Kidney tubule cell (primary cell): ENCODE data around the gene GMPR2.
"Not testable (repeated sequence)": the region's sequence is repeated elsewhere in the genome, so short reads cannot be mapped to it uniquely, and the experiment has no call there.

Experiments
- DNase-seq: peaks from one replicate; pipeline ENCODE4 v3.0.0-alpha.2; 2018; ENCODE audit warnings: low spot score

GMPR2 gene

GRCh38 chr14:24202538-24202937, 30.2 kb upstream of the GMPR2 start:
- DNase-seq = not testable (repeated sequence)

DNA sequence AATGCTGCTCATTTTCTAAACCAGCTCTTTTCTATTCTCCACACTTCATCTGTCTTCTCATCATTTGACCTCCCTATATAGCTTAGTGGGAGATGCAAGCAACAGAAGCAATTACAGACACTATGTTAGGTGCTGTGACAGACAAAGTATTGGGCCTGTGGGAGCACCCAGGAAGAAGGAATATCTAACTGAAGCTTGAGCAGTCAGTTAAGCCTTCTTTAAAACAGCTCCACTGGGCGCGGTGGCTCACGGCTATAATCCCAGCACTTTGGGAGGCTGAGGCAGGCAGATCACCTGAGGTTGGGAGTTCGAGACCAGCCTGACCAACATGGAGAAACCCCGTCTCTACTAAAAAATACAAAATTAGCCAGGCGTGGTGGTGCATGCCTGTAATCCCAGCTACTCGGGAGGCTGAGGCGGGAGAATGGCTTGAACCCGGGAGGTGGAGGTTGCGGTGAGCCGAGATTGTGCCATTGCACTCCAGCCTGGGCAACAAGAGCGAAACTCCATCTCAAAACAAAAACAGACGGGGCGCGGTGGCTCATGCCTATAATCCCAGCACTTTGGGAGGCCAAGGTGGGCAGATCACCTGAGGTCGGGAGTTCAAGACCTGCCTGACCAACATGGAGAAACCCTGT, 29.4 kb upstream of the GMPR2 start:
- not testable (repeated sequence) for DNase-seq

- DNase-seq = no peak
Measured at GRCh38 chr14:24204163-24205146, 28.3 kb upstream of the GMPR2 start.

- no peak for DNase-seq
Measured at GRCh38 chr14:24206260-24207103, 26.2 kb upstream of the GMPR2 start.

GRCh38 chr14:24207104-24207551, 25.6 kb upstream of the GMPR2 start:
- DNase-seq = no peak

DNA sequence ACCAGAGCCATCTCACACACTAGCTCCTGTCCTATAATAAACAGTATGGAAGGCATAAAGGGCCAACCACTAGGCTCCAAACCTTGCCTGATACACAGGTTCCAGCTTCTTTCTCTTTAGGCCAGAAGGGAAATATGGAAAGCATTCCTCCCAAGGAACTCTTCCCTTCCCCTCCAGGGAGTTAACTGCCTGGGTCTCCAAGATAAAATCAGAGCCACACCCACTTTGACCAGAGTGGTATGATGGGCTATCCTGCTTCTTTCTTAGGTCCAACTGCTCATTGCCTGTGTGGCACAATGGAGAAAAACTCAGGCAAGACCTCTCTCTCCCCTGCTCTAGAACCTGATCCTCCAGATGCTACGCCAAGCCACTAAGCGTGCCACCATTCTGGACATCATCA, 25.1 kb upstream of the GMPR2 start:
- DNase-seq = no peak

DNA sequence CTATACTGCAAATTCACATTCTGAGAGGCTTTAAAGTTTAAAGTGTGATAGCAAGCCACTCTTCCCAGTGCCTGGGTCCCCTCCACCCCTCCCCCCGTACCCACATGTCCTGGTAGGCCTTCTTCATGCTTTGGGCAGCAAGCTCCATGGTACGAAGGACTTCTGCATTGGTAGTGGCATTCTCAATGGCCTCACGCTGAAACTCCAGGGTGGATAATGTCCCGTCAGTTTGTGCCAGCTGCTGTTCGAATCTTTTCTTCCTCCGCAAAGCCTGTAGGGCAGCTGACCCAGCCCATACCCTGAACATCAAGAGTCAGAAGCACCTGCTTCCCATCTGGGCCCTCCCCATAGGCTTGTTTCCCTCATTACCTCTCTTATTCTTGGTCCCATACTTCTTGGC, 21.4 kb upstream of the GMPR2 start:
- no peak for DNase-seq

- peak; percentile 99 for DNase-seq
Measured at GRCh38 chr14:24212924-24213865, 19.5 kb upstream of the GMPR2 start, which contains the start of gene CHMP4A. CHMP4A (minus strand) TSS chr14:24213488; CDS start chr14:24213439, 49 bp downstream.

GRCh38 chr14:24213866-24214662, 18.7 kb upstream of the GMPR2 start:
- no peak for DNase-seq

GRCh38 chr14:24215495-24216344, 17.0 kb upstream of the GMPR2 start, which contains the start of gene MDP1:
MDP1 (minus strand) TSS chr14:24216066; CDS start chr14:24215955, 111 bp downstream.
- DNase-seq = peak; percentile 87

- no peak for DNase-seq
Measured at GRCh38 chr14:24216345-24216699, 16.4 kb upstream of the GMPR2 start.

GRCh38 chr14:24216876-24217275, 15.9 kb upstream of the GMPR2 start:
- DNase-seq = not testable (repeated sequence)

DNA sequence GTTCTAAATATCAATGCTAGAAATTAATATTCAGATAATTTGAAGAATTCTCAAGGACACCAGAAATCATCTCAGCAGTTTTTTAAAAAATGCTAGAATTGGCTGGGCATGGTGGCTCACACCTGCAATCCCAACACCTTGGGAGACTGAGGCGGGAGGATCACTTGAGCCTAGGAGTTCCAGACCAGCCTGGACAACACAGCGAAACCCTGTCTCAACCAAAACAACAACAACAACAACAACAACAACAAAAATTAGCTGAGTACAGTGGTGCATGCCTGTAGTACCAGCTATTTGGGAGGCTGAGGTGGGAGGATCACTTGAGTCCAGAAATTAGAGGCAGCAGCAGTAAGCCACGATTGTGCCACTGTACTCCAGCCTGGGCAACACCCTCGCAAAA, 13.6 kb upstream of the GMPR2 start:
- DNase-seq = no peak

DNA sequence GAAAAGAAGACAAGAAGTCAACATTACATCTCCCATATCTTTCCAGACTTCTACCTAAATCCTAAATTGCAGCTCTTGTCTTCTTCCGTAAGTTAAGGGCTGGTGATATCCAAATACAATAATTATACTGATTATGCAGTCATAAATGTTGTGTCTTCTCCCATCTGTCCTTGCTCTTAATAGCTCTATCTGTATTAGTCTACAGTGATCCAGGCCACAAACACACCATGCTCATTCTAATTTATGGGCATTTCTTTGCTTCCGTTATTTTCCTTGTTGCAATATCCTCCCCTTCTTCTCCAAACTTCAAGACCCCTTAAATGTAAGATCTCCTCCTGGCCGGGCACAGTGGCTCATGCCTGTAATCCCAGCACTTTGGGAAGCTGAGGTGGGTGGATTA, 13.2 kb upstream of the GMPR2 start:
- no peak for DNase-seq

DNA sequence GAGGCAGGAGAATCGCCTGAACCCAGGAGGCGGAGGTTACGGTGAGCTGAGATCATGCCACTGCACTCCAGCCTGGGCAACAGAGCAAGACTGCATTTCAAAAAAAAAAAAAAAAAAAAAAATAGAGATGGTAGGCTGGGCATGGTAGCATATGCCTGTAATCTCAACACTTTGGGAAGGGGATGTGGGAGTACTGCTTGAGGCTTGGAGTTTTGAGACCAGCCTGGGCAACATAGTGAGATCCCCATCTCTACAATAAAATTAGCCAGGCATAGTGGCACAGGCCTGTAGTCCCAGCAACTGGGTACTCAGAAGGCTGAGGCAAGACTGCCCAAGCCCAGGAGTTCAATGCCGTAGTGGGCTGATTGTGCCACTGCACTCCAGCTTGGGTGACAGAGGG, 9.7 kb upstream of the GMPR2 start:
- not testable (repeated sequence) for DNase-seq

DNA sequence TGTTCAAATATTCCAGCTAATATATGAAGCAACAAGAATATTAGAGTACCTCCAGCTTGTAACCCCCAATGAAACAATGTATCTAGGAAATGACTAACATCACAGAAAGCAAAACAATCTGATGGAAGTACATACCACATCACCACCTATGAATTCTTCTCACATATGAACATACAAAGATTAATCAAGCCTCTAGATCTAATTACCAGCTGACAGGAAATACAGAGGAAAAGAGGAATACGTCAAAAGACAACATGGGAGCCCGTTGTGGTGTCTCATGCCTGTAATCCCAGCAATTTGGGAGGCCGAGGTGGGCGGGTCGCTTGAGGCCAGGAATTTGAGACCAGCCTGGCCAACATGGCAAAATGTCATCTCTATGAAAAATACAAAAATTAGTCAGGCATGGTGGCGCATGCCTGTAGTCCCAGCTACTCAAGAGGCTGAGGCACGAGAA, 8.1 kb upstream of the GMPR2 start:
- DNase-seq = peak; percentile 72

GRCh38 chr14:24226473-24226872, 6.3 kb upstream of the GMPR2 start:
- DNase-seq = no peak

GRCh38 chr14:24228902-24229301, 3.8 kb upstream of the GMPR2 start:
- DNase-seq = no peak
